ENCODE measurements around the gene GLUD1.
"Not testable (repeated sequence)": the region's sequence is repeated elsewhere in the genome, so short reads cannot be mapped to it uniquely, and the experiment has no call there.

The GLUD1 gene

GRCh38 chr10:87084291-87084782 is 10.3 kb downstream of the GLUD1 start:
- Histone ChIP-seq H3K4me2 (ENCODE audit: low read length) (peak overlapping the region; percentile 69), H3K4me1 (ENCODE audit: control insufficient read depth, insufficient read depth, low read length) (peaks cover 35% of the 10 kb centered on the region), H3K9ac (ENCODE audit: low read depth, low read length) (peak overlapping the region; percentile 83), H3K36me3 (ENCODE audit: insufficient read depth, low read length) (peaks cover 14% of the 10 kb centered on the region)
- not testable (repeated sequence) for H3K9me3 ChIP-seq (replicated peaks; ENCODE audit: low read length); H3K27me3 ChIP-seq (ENCODE audit: control insufficient read depth, insufficient read depth, low read length); H3K4me3 ChIP-seq (ENCODE audit: low read length)

GRCh38 chr10:87083576-87084290 is 10.9 kb downstream of the GLUD1 start:
- Histone ChIP-seq H3K4me1 (ENCODE audit: control insufficient read depth, insufficient read depth, low read length) (peaks cover 37% of the 10 kb centered on the region), H3K4me2 (ENCODE audit: low read length) (peak overlapping the region; percentile 69), H3K4me3 (ENCODE audit: low read length) (peak overlapping the region; percentile 43), H3K9ac (ENCODE audit: low read depth, low read length) (peak overlapping the region; percentile 83)
- not testable (repeated sequence) for H3K9me3 ChIP-seq (replicated peaks; ENCODE audit: low read length); H3K36me3 ChIP-seq (ENCODE audit: insufficient read depth, low read length); H3K27me3 ChIP-seq (ENCODE audit: control insufficient read depth, insufficient read depth, low read length)

GRCh38 chr10:87082219-87082618 is 12.4 kb downstream of the GLUD1 start:
- not testable (repeated sequence) for H3K9me3 ChIP-seq (replicated peaks; ENCODE audit: low read length); H3K36me3 ChIP-seq (ENCODE audit: insufficient read depth, low read length); H3K27me3 ChIP-seq (ENCODE audit: control insufficient read depth, insufficient read depth, low read length)
- Histone ChIP-seq H3K9ac (ENCODE audit: low read depth, low read length) (peak overlapping the region; percentile 83), H3K4me2 (ENCODE audit: low read length) (peak overlapping the region; percentile 57), H3K4me3 (ENCODE audit: low read length) (peak overlapping the region; percentile 3), H3K4me1 (ENCODE audit: control insufficient read depth, insufficient read depth, low read length) (peaks cover 37% of the 10 kb centered on the region)

- not testable (repeated sequence) for H3K9me3 ChIP-seq (replicated peaks; ENCODE audit: low read length); H3K4me3 ChIP-seq (ENCODE audit: low read length); H3K36me3 ChIP-seq (ENCODE audit: insufficient read depth, low read length); H3K27me3 ChIP-seq (ENCODE audit: control insufficient read depth, insufficient read depth, low read length)
- Histone ChIP-seq H3K4me2 (ENCODE audit: low read length) (peak overlapping the region; percentile 57), H3K4me1 (ENCODE audit: control insufficient read depth, insufficient read depth, low read length) (peaks cover 37% of the 10 kb centered on the region), H3K9ac (ENCODE audit: low read depth, low read length) (peak overlapping the region; percentile 83)
These were observed 13.1 kb downstream of the GLUD1 start for GRCh38 chr10:87081574-87081973.

- not testable (repeated sequence) for H3K4me2 ChIP-seq (ENCODE audit: low read length); H3K4me3 ChIP-seq (ENCODE audit: low read length); H3K9ac ChIP-seq (ENCODE audit: low read depth, low read length); H3K27me3 ChIP-seq (ENCODE audit: control insufficient read depth, insufficient read depth, low read length); H3K36me3 ChIP-seq (ENCODE audit: insufficient read depth, low read length); H3K9me3 ChIP-seq (replicated peaks; ENCODE audit: low read length)
- H3K4me1 ChIP-seq (ENCODE audit: control insufficient read depth, insufficient read depth, low read length): peaks cover 37% of the 10 kb centered on the region
These were observed 14.0 kb downstream of the GLUD1 start for GRCh38 chr10:87080621-87081020.

- H3K9me3 ChIP-seq (replicated peaks; ENCODE audit: low read length): no peaks in the 10 kb centered on the region
- peaks cover 29% of the 10 kb centered on the region for H3K4me1 ChIP-seq (ENCODE audit: control insufficient read depth, insufficient read depth, low read length)
- H3K4me3 ChIP-seq (ENCODE audit: low read length): no peak overlapping the region
- no peaks in the 10 kb centered on the region for H3K27me3 ChIP-seq (ENCODE audit: control insufficient read depth, insufficient read depth, low read length)
- H3K9ac ChIP-seq (ENCODE audit: low read depth, low read length): no peak overlapping the region
- no peak overlapping the region for H3K4me2 ChIP-seq (ENCODE audit: low read length)
- H3K36me3 ChIP-seq (ENCODE audit: insufficient read depth, low read length): peaks cover 10% of the 10 kb centered on the region
These were observed 15.4 kb downstream of the GLUD1 start for GRCh38 chr10:87079106-87079836.

GRCh38 chr10:87076421-87076820 is 18.2 kb downstream of the GLUD1 start:
- not testable (repeated sequence) for H3K4me2 ChIP-seq (ENCODE audit: low read length); H3K4me1 ChIP-seq (ENCODE audit: control insufficient read depth, insufficient read depth, low read length); H3K9me3 ChIP-seq (replicated peaks; ENCODE audit: low read length); H3K4me3 ChIP-seq (ENCODE audit: low read length); H3K9ac ChIP-seq (ENCODE audit: low read depth, low read length); H3K27me3 ChIP-seq (ENCODE audit: control insufficient read depth, insufficient read depth, low read length)
- peaks cover 30% of the 10 kb centered on the region for H3K36me3 ChIP-seq (ENCODE audit: insufficient read depth, low read length)

- Histone ChIP-seq H3K27me3 (ENCODE audit: control insufficient read depth, insufficient read depth, low read length) (no peaks in the 10 kb centered on the region), H3K36me3 (ENCODE audit: insufficient read depth, low read length) (peaks cover 58% of the 10 kb centered on the region), H3K4me2 (ENCODE audit: low read length) (no peak overlapping the region), H3K9ac (ENCODE audit: low read depth, low read length) (no peak overlapping the region), H3K4me3 (ENCODE audit: low read length) (no peak overlapping the region), H3K9me3 (replicated peaks; ENCODE audit: low read length) (no peaks in the 10 kb centered on the region), H3K4me1 (ENCODE audit: control insufficient read depth, insufficient read depth, low read length) (no peaks in the 10 kb centered on the region)
These were observed 22.2 kb downstream of the GLUD1 start for GRCh38 chr10:87072449-87072848.

GRCh38 chr10:87068281-87068680 is 26.4 kb downstream of the GLUD1 start:
- Histone ChIP-seq H3K4me1 (ENCODE audit: control insufficient read depth, insufficient read depth, low read length) (no peaks in the 10 kb centered on the region), H3K4me2 (ENCODE audit: low read length) (no peak overlapping the region), H3K4me3 (ENCODE audit: low read length) (no peak overlapping the region), H3K36me3 (ENCODE audit: insufficient read depth, low read length) (peaks cover 73% of the 10 kb centered on the region), H3K9me3 (replicated peaks; ENCODE audit: low read length) (no peaks in the 10 kb centered on the region), H3K27me3 (ENCODE audit: control insufficient read depth, insufficient read depth, low read length) (no peaks in the 10 kb centered on the region), H3K9ac (ENCODE audit: low read depth, low read length) (no peak overlapping the region)

- Histone ChIP-seq H3K9ac (ENCODE audit: low read depth, low read length) (no peak overlapping the region), H3K4me1 (ENCODE audit: control insufficient read depth, insufficient read depth, low read length) (no peaks in the 10 kb centered on the region), H3K36me3 (ENCODE audit: insufficient read depth, low read length) (peaks cover 70% of the 10 kb centered on the region), H3K27me3 (ENCODE audit: control insufficient read depth, insufficient read depth, low read length) (no peaks in the 10 kb centered on the region), H3K9me3 (replicated peaks; ENCODE audit: low read length) (no peaks in the 10 kb centered on the region), H3K4me3 (ENCODE audit: low read length) (no peak overlapping the region), H3K4me2 (ENCODE audit: low read length) (no peak overlapping the region)
These were observed 27.8 kb downstream of the GLUD1 start for GRCh38 chr10:87066865-87067264.

GRCh38 chr10:87066178-87066577 is 28.5 kb downstream of the GLUD1 start:
- peaks cover 69% of the 10 kb centered on the region for H3K36me3 ChIP-seq (ENCODE audit: insufficient read depth, low read length)
- no peaks in the 10 kb centered on the region for H3K9me3 ChIP-seq (replicated peaks; ENCODE audit: low read length)
- H3K4me3 ChIP-seq (ENCODE audit: low read length): no peak overlapping the region
- H3K9ac ChIP-seq (ENCODE audit: low read depth, low read length): no peak overlapping the region
- no peaks in the 10 kb centered on the region for H3K27me3 ChIP-seq (ENCODE audit: control insufficient read depth, insufficient read depth, low read length)
- H3K4me1 ChIP-seq (ENCODE audit: control insufficient read depth, insufficient read depth, low read length): no peaks in the 10 kb centered on the region
- no peak overlapping the region for H3K4me2 ChIP-seq (ENCODE audit: low read length)

GRCh38 chr10:87064651-87065050 is 30.0 kb downstream of the GLUD1 start:
- Histone ChIP-seq H3K4me2 (ENCODE audit: low read length) (no peak overlapping the region), H3K27me3 (ENCODE audit: control insufficient read depth, insufficient read depth, low read length) (no peaks in the 10 kb centered on the region), H3K36me3 (ENCODE audit: insufficient read depth, low read length) (peaks cover 77% of the 10 kb centered on the region), H3K4me1 (ENCODE audit: control insufficient read depth, insufficient read depth, low read length) (no peaks in the 10 kb centered on the region), H3K4me3 (ENCODE audit: low read length) (no peak overlapping the region), H3K9ac (ENCODE audit: low read depth, low read length) (no peak overlapping the region), H3K9me3 (replicated peaks; ENCODE audit: low read length) (no peaks in the 10 kb centered on the region)
